Sigmoid colon (tissue), 7 donors: ENCODE measurements around the gene PANK4. TPM values are rescaled to one million over a fixed set of nuclear protein-coding genes. Genes with fewer than 3 reads are reported as not detected.

Experiments used
- DNase-seq: peaks from one replicate; pipeline ENCODE4 v3.0.0-alpha.2; 2019
- H3K27ac ChIP-seq, 4 donors: fragments of 200-600 bp; sonication (generic); one replicate each; pipeline ENCODE4 v1.5.1; 2016 to 2019; ENCODE audit warnings: mild to moderate bottlenecking in 1 of 4
- H3K27me3 ChIP-seq, 3 donors: fragments of 200-600 bp; sonication (generic); one replicate each; pipeline ENCODE4 v1.5.1; 2019; ENCODE audit warnings: mild to moderate bottlenecking in 1 of 3
- H3K36me3 ChIP-seq, 4 donors: fragments of 200-600 bp; sonication (generic); one replicate each; pipeline ENCODE4 v1.5.1; 2016 to 2019
- H3K4me1 ChIP-seq, 4 donors: fragments of 200-600 bp; sonication (generic); one replicate each; pipeline ENCODE4 v1.5.1; 2017 to 2019
- H3K4me3 ChIP-seq, 4 donors: fragments of 200-600 bp; sonication (generic); one replicate each; pipeline ENCODE4 v1.5.1; 2017 to 2019; ENCODE audit warnings: mild to moderate bottlenecking in 2 of 4, moderate library complexity in 1 of 4
- H3K9me3 ChIP-seq, 4 donors: fragments of 200-600 bp in 3 of 4; sonication (generic) in 3 of 4; one replicate each; pipeline versions ENCODE4 v1.5.1 to v1.6.1; 2013 to 2019
- EP300 ChIP-seq, 4 donors: sonication (generic); formaldehyde crosslinking; IDR thresholded peaks; one replicate each; pipeline ENCODE4 v1.6.1; 2017; ENCODE audit warnings: antibody characterized with exemption in 4 of 4
- POLR2A ChIP-seq, 2 donors: fragments of 450-650 bp; IDR thresholded peaks; one replicate each; pipeline ENCODE4 v1.6.1; 2016; ENCODE audit warnings: antibody characterized with exemption in 2 of 2, mild to moderate bottlenecking in 2 of 2, moderate library complexity in 2 of 2
- POLR2AphosphoS5 ChIP-seq, 4 donors: sonication (generic); formaldehyde crosslinking; IDR thresholded peaks; one replicate each; pipeline ENCODE4 v1.6.1; 2017; ENCODE audit warnings: antibody characterized with exemption in 4 of 4
- WGBS, 2 donors: extraction: QIAGEN DNeasy Blood & Tissue Kit; methylation state at CpG; one replicate each; pipeline ENCODE4 v1.1.7; 2013; 5-methylcytosine and 5-hydroxymethylcytosine counted together
- intact Hi-C: fragments of 100-400 bp; cut with DNase I; formaldehyde crosslinking; loops from one replicate; pipeline ENCODE4 v1.15.1; 2023
- polyA plus RNA-seq, 3 donors: library from polyadenylated mRNA; stranded (reverse); fragments of 200-250 nt; gene quantifications; one replicate each; pipeline ENCODE4 v1.2.3, GENCODE V29; 2013
- total RNA-seq, 4 donors: library from RNA; depleted of rRNA; stranded (reverse); fragments of >200 nt; gene quantifications; one replicate each; pipeline ENCODE4 v1.1.0, GENCODE V29; 2016
- TF ChIP-seq, protein P1 (sequence below), 4 experiments: fragments of 450-650 bp in 3 of 4; fragments of 200-600 bp in 1 of 4; IDR thresholded peaks; one replicate each; pipeline ENCODE4 v1.5.1; 2016 to 2019; ENCODE audit warnings: antibody characterized with exemption in 4 of 4, mild to moderate bottlenecking in 3 of 4, moderate library complexity in 2 of 4
- donor health status: healthy with polysubstance abuse.
- donor health status: Bipolar disorder and iron deficiency.
- donor health status: healthy.

Gene PANK4
- total and polyA plus RNA-seq, 7 donors = 11.4 to 37.7 (median 25.4) TPM

DNA sequence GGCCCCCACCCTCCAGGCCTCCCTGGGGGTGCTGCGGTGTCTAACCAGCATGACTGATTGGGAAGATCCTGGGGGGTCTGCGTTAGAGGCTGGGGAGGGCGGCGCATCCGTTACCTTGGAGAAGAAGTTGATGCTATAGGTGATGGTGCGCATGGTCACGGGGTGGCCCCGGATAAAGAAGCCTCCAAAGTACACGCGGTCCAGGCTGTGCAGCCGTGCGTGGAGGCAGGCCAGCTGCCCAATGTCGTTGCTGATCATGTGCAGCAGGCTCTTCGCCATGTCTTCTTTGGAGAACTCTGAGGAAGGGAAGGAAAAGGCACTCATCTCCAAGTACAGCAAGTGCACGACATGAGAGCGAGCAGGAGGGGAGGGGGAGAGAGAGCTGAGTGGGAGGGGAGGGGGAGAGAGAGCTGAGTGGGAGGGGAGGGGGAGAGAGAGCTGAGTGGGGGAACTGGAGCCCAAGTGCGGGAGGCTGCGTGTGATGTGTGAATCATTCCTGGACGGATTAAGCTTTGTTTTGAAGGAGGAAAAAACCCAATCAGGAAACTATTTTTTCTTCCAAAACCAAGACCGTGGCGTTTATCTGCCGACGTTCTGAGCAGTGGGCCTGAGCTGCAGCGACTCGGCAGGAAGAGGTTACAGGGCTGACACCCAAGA is 7.2 kb downstream of the PANK4 start:
- 94% methylated on average over 25 of the region's 25 CpGs for WGBS, 2 donors
- TF ChIP-seq POLR2A (IDR thresholded peaks at IDR 0.05) (no peak), EP300 (IDR thresholded peaks at IDR 0.05) (no peak), POLR2AphosphoS5 (IDR thresholded peaks at IDR 0.05) (no peak)
- TF ChIP-seq, protein P1, sequence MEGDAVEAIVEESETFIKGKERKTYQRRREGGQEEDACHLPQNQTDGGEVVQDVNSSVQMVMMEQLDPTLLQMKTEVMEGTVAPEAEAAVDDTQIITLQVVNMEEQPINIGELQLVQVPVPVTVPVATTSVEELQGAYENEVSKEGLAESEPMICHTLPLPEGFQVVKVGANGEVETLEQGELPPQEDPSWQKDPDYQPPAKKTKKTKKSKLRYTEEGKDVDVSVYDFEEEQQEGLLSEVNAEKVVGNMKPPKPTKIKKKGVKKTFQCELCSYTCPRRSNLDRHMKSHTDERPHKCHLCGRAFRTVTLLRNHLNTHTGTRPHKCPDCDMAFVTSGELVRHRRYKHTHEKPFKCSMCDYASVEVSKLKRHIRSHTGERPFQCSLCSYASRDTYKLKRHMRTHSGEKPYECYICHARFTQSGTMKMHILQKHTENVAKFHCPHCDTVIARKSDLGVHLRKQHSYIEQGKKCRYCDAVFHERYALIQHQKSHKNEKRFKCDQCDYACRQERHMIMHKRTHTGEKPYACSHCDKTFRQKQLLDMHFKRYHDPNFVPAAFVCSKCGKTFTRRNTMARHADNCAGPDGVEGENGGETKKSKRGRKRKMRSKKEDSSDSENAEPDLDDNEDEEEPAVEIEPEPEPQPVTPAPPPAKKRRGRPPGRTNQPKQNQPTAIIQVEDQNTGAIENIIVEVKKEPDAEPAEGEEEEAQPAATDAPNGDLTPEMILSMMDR (IDR thresholded peaks at IDR 0.05) = no peak
- Histone ChIP-seq H3K27ac (no peak overlapping the region), H3K27me3 (no peaks in the 10 kb centered on the region), H3K4me3 (no peak overlapping the region), H3K36me3 (peaks cover 60 to 76% (median 69%) of the 10 kb centered on the region in 4 donors), H3K4me1 (peaks cover 0 to 14% (median 13%) of the 10 kb centered on the region in 4 donors), H3K9me3 (no peaks in the 10 kb centered on the region)
- intact Hi-C loops = no loop called here
- no peak for DNase-seq

DNA sequence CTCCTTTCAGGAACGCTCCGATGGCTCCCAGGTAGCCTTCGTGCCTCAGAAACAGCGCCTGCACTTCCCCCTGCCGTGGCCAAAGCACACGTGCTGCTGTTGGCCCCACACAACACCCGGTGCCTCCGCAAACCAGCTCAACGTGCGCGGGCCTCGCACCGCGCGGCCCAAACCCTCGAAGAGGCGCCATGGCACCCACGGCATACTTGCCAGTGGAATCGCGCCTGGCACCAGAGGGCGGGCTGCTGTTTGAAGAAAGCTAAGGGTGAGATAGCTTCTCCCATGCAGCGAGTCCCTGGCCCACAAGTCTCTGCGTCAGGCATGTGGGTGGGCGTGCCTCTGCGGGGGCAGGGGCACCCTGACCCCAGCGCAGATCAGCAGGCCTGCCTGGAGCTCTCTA is 7.9 kb downstream of the PANK4 start:
- no peak overlapping the region for H3K27ac ChIP-seq
- H3K27me3 ChIP-seq = no peaks in the 10 kb centered on the region
- TF ChIP-seq EP300 (IDR thresholded peaks at IDR 0.05) (no peak), POLR2AphosphoS5 (IDR thresholded peaks at IDR 0.05) (no peak), POLR2A (IDR thresholded peaks at IDR 0.05) (no peak)
- TF ChIP-seq, protein P1 (IDR thresholded peaks at IDR 0.05) = no peak
- H3K9me3 ChIP-seq = no peaks in the 10 kb centered on the region
- 97% methylated on average over 26 of the region's 26 CpGs for WGBS, 2 donors
- H3K4me3 ChIP-seq = no peak overlapping the region
- intact Hi-C loops = no loop called here
- no peak for DNase-seq
- H3K36me3 ChIP-seq = peaks cover 66 to 83% (median 76%) of the 10 kb centered on the region in 4 donors
- H3K4me1 ChIP-seq = peaks cover 0 to 7% (median 7%) of the 10 kb centered on the region in 4 donors

DNA sequence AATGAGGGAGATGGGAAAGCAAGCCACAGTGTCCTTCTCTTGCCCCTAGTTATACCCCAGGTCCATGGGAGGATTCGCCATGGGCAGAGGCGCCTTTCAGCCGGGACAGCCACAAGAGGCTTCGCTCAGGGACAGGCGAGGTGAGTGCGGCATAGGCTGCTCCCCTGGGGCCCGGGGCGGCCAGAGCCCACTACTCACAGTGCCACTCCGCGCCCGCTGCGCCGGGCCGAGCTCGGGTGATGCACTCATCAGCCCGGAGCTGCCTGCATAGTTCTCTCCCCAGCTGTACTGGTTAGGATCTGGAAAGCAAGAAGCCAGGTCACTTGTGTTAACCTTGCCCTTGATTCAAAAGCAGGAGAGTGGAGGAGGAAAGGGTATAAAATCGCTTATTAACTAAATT is 8.4 kb downstream of the PANK4 start:
- Histone ChIP-seq H3K4me1 (peaks cover 0 to 2% (median 1%) of the 10 kb centered on the region in 4 donors), H3K27ac (no peak overlapping the region), H3K27me3 (no peaks in the 10 kb centered on the region), H3K36me3 (peaks cover 72 to 88% (median 81%) of the 10 kb centered on the region in 4 donors), H3K9me3 (no peaks in the 10 kb centered on the region), H3K4me3 (no peak overlapping the region)
- TF ChIP-seq, protein P1 (IDR thresholded peaks at IDR 0.05) = no peak
- no peak for TF ChIP-seq POLR2A (IDR thresholded peaks at IDR 0.05)
- no peak for TF ChIP-seq POLR2AphosphoS5 (IDR thresholded peaks at IDR 0.05)
- TF ChIP-seq EP300 (IDR thresholded peaks at IDR 0.05) = no peak
- intact Hi-C loops = no loop called here
- no peak for DNase-seq
- 96 to 97% methylated on average over 17 of the region's 17 CpGs for WGBS, 2 donors

DNA sequence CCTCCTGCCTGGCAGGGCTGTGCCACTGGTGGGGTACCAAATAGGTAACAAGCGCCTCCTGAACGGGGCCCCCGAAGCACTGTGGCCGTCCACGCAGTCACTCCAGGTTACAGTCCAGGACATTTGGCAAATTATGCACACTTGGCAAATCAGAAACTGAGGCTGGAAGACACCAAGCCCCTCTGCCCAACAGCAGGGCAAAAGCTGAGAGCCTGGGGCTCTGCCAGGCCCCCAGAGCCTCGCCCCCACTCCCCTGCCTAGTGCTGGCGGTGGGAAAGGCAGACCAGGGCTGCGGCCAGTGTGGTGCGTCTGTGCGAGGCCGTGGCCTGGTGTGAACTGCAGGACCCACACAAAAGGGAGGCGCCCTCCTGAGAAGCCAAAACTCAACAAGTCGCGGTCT is 9.4 kb downstream of the PANK4 start:
- no peak overlapping the region for H3K27ac ChIP-seq
- 96 to 98% methylated on average over 14 of the region's 14 CpGs for WGBS, 2 donors
- TF ChIP-seq POLR2A (IDR thresholded peaks at IDR 0.05) (no peak), EP300 (IDR thresholded peaks at IDR 0.05) (no peak), POLR2AphosphoS5 (IDR thresholded peaks at IDR 0.05) (no peak)
- TF ChIP-seq, protein P1 (IDR thresholded peaks at IDR 0.05) = no peak
- H3K36me3 ChIP-seq = peaks cover 77 to 99% (median 91%) of the 10 kb centered on the region in 4 donors
- no peaks in the 10 kb centered on the region for H3K9me3 ChIP-seq
- H3K4me3 ChIP-seq = no peak overlapping the region
- no peak for DNase-seq
- intact Hi-C loops = no loop called here
- no peaks in the 10 kb centered on the region for H3K27me3 ChIP-seq
- no peaks in the 10 kb centered on the region for H3K4me1 ChIP-seq
